Choroid plexus epithelial cell (primary cell): ENCODE measurements around the gene CBLN3.
A peak's percentile ranks its signal among the peaks of the same experiment; 100 is the strongest.

Experiments
- DNase-seq: peaks from one replicate; pipeline ENCODE4 v3.0.0-alpha.2; 2010; ENCODE audit warnings: low read depth
- H3K4me3 ChIP-seq: 2 replicates; pipeline ENCODE4 v1.5.1; 2011; ENCODE audit warnings: low read depth, mild to moderate bottlenecking, control low read depth, low read length, moderate library complexity
- CTCF ChIP-seq: conservative IDR thresholded peaks from 2 replicates; pipeline ENCODE4 v1.5.1; 2011; ENCODE audit warnings: low read depth, mild to moderate bottlenecking, control low read depth, inconsistent platforms, low read length, moderate library complexity

The CBLN3 gene

GRCh38 chr14:24399999-24400718 is 29.3 kb downstream of the CBLN3 start:
- no peak for DNase-seq
- no peak for TF ChIP-seq CTCF
- peak overlapping the region; percentile 66 for H3K4me3 ChIP-seq

- peak overlapping the region; percentile 66 for H3K4me3 ChIP-seq
- no peak for DNase-seq
- TF ChIP-seq CTCF: no peak
These were observed 30.0 kb downstream of the CBLN3 start for GRCh38 chr14:24399447-24399822.

- no peak for TF ChIP-seq CTCF
- peak; percentile 40 for DNase-seq
- H3K4me3 ChIP-seq: peak within 1 kb of the TSS; percentile 66
These were observed 30.6 kb downstream of the CBLN3 start, which contains the start of gene NYNRIN for GRCh38 chr14:24398653-24399446. Gene NYNRIN (plus strand): TSS chr14:24399003. CDS start chr14:24399247, 244 bp downstream.

GRCh38 chr14:24398293-24398652 is 31.2 kb downstream of the CBLN3 start:
- DNase-seq: peak; percentile 34
- no peak for TF ChIP-seq CTCF
- peak overlapping the region; percentile 66 for H3K4me3 ChIP-seq

- H3K4me3 ChIP-seq: no peak overlapping the region
- no peak for TF ChIP-seq CTCF
- DNase-seq: no peak
These were observed 31.7 kb downstream of the CBLN3 start for GRCh38 chr14:24397639-24398292.

GRCh38 chr14:24395609-24396582 is 33.6 kb downstream of the CBLN3 start:
- no peak for DNase-seq
- TF ChIP-seq CTCF: no peak
- no peak overlapping the region for H3K4me3 ChIP-seq
